Measurements from ENCODE around the gene SULT1E1. TPM values are rescaled to one million over a fixed set of nuclear protein-coding genes. Genes with fewer than 3 reads are reported as not detected.

SULT1E1 gene
- total RNA-seq, 1 experiment from 2014 or later = not detected

GRCh38 chr4:69799337-69799736 is 60.6 kb downstream of the SULT1E1 start:
- DNase-seq (ENCODE audit: low spot score) = no peak

- DNase-seq (ENCODE audit: low spot score) = no peak
These were observed 66.2 kb downstream of the SULT1E1 start for GRCh38 chr4:69793732-69794131.

Other genes with a start within 250 kb of the SULT1E1 start
- not detected in 2 replicates for gene UGT2A2, start 220.5 kb downstream of the SULT1E1 start, total RNA-seq (2014; rRNA removed; shearing (Covaris generic))
- gene UGT2A1, start 206.9 kb downstream of the SULT1E1 start, total RNA-seq (2014; rRNA removed; shearing (Covaris generic)) = not detected in 2 replicates
- gene SULT1B1, start 99.5 kb downstream of the SULT1E1 start, total RNA-seq (2014; rRNA removed; shearing (Covaris generic)) = not detected in 2 replicates
- not detected in 2 replicates for gene CSN1S1, start 70.9 kb upstream of the SULT1E1 start, total RNA-seq (2014; rRNA removed; shearing (Covaris generic))
- not detected in 2 replicates for gene CSN2, start 105.6 kb upstream of the SULT1E1 start, total RNA-seq (2014; rRNA removed; shearing (Covaris generic))
- not detected in 2 replicates for gene STATH, start 135.8 kb upstream of the SULT1E1 start, total RNA-seq (2014; rRNA removed; shearing (Covaris generic))
- gene HTN3, start 168.3 kb upstream of the SULT1E1 start, total RNA-seq (2014; rRNA removed; shearing (Covaris generic)) = not detected in 2 replicates
- gene HTN1, start 190.3 kb upstream of the SULT1E1 start, total RNA-seq (2014; rRNA removed; shearing (Covaris generic)) = not detected in 2 replicates

Data from HT-29 (cell line).